HL-60/S4 (cell line): ENCODE measurements around the gene CARD10.
"Not testable (repeated sequence)": the region's sequence is repeated elsewhere in the genome, so short reads cannot be mapped to it uniquely, and the experiment has no call there.

Source experiments
- in situ Hi-C: fragments of 300-500 bp; cut with MboI; formaldehyde crosslinking; loops from 2 replicates; pipeline ENCODE4 v1.14.3; 2022; ENCODE audit warnings: low sequenced_read_pairs

The CARD10 gene

GRCh38 chr22:37555029-37555428 is 35.8 kb upstream of the CARD10 start:
- in situ Hi-C loops = no loop called here

GRCh38 chr22:37553725-37554124 is 34.5 kb upstream of the CARD10 start:
- in situ Hi-C loops = no loop called here

GRCh38 chr22:37552524-37553163 is 33.4 kb upstream of the CARD10 start:
- in situ Hi-C loops = no loop called here

GRCh38 chr22:37551981-37552380 is 32.8 kb upstream of the CARD10 start:
- in situ Hi-C loops = no loop called here

- in situ Hi-C loops = not testable (repeated sequence)
These were observed 31.7 kb upstream of the CARD10 start for GRCh38 chr22:37550921-37551320.

GRCh38 chr22:37549704-37550059 is 30.5 kb upstream of the CARD10 start:
- in situ Hi-C loops = no loop called here

GRCh38 chr22:37547251-37547741 is 28.1 kb upstream of the CARD10 start:
- in situ Hi-C loops = no loop called here

GRCh38 chr22:37546437-37547250 is 27.4 kb upstream of the CARD10 start:
- in situ Hi-C loops = no loop called here

DNA sequence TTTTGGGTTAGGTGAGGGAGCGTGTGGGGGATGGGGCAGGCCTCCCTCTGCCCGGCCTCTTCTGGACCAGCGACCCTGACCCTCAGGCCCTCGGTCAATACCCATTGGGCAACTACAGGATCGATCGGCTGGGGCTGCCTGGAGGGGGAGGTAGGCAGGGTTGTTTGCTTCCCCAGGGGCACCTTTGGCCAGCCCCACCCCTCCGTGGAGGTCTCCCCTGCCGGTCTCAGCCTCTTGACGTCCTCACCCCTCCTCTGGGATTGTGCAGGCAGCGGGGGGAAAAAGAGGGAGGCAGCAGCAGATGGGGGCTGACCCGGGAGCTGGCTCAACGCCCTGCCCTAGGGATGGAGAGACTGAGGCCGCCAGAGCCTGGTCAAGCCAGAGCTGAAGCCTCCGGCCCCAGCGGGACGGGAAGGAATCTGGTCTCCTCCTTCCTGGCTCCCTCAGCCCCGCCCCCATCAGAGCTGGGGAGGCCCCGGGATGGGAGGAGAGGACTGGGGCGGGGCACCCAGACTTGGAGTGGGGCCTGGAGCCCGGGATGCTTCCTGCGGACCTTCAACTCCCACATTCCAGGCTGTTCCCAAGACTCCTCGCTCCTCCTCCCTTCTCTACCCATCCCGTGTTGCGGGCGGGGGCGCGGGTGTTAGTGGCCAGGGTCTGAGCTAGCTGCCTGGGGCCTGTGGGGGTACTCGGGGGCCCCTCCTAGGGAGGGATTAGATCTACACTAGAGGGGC is 26.7 kb upstream of the CARD10 start:
- in situ Hi-C loops = no loop called here

GRCh38 chr22:37544955-37545702 is 25.9 kb upstream of the CARD10 start:
- in situ Hi-C loops = no loop called here

- in situ Hi-C loops = no loop called here
These were observed 23.7 kb upstream of the CARD10 start for GRCh38 chr22:37542959-37543358.

DNA sequence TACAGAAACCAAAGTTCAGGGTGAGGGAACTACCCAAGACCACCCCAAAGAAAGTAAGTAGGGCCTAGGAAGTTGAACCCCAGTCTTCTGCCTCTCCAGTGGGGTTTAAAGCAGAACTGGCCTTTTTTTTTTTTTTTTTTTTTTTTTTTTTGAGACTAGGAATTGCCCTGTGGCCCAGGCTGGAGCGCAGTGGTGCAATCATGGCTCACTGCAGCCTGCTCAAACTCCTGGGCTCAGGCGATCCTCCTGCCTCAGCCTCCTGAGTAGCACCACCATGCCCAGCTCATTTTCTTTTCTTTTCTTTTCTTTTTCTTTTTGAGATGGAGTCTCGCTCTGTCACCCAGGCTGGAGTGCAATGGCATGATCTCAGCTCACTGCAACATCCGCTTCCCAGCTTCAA is 23.2 kb upstream of the CARD10 start:
- in situ Hi-C loops = not testable (repeated sequence)

DNA sequence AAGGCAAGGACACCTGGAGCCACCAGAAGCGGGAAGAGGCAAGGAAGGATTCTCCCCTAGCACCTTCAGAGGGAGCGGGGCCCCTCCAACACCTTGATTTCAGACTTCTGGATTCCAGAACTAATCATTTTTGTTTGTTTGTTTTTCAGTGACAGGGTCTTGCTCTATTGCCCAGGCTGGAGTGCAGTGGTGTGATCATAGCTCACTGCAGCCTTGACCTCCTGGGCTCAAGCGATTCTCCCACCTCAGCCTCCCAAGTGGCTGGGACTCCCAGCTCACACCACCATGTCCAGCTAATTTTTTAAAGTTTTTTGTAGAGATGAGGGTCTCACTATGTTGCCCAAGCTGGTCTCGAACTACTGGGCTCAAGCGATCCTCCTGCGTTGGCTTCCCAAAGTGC is 20.6 kb upstream of the CARD10 start:
- in situ Hi-C loops = not testable (repeated sequence)

DNA sequence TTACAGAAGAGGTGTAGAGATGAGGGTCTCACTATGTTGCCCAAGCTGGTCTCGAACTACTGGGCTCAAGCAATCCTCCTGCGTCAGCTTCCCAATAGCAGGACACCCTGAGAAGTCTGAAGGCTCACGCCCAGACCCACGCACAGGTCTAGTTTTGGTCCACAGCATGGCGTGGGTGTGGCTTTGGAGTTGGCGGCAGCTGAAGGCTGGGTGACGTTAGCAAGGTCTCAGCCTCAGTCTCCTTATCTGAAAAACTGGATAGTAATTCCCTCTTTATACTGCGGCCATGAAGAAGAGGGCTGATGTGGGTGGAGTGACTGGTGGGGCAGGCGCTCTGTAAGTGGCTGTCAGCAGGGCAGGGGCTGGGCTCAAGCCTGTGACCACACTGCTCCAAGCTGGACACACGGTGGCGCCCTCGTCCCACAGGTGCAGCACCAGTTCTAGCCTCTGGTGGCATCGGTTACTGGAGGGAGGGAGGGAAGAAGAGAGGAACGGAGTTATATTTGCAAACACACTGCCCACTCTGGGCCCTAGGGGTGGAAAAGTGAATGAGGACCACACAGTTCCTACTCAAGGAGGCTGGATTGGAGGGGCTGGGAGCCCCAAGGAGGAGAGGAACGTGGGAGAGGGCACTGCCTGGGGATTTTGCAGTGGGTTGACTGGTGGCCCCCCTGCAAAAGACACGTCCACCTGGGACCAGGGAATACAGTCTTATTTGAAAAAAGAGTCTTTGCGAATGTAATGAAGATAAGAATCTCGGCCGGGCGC is 19.6 kb upstream of the CARD10 start:
- in situ Hi-C loops = no loop called here

DNA sequence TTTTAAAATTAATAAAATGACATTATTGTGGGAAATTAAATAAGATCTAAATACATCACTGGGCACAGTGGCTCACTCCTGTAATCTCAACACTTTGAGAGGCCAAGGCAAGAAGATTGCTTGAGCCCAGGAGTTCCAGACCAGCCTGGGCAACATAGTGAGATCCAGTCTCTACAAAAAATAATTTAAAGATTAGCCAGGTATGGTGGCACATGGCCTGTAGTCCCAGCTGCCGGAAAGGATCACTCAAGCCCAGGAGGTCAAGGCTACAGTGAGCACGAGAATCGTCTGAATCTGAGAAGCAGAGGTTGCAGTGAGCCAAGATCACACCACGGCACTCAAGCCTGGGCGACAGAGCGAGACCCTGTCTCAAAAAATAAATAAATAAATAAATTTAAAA is 15.9 kb upstream of the CARD10 start:
- in situ Hi-C loops = no loop called here

DNA sequence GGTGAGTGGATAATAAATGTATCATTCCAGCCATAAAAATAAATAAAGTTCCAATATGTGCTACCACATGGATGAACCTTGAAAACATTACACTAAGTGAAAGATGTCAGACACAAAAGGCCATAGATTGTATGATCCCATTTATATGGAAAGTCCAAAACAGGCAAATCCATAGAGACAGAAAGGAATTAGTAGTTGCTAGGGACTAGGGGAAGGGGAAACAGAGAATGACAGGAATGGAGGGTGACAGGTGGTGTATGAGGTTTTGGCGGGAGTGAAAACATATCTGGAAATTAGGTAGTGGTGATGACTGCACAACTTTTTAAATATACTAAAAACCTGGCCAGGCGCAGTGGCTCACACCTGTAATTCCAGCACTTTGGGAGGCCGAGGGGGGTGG is 15.2 kb upstream of the CARD10 start:
- in situ Hi-C loops = no loop called here

GRCh38 chr22:37533995-37534394 is 14.8 kb upstream of the CARD10 start:
- in situ Hi-C loops = no loop called here

GRCh38 chr22:37529652-37530345 is 10.6 kb upstream of the CARD10 start:
- in situ Hi-C loops = no loop called here

- in situ Hi-C loops = not testable (repeated sequence)
These were observed 8.7 kb upstream of the CARD10 start for GRCh38 chr22:37527952-37528351.
